Brain microvascular endothelial cell (primary cell): ENCODE results near the gene LYPD5.

Source experiments
- DNase-seq: peaks from one replicate; pipeline ENCODE4 v3.0.0-alpha.2; 2020
- H3K27ac ChIP-seq: fragments of 250-450 bp; sonication (Bioruptor Pico); 2 replicates; pipeline ENCODE4 v1.5.1; 2020; ENCODE audit warnings: mild to moderate bottlenecking, moderate library complexity
- H3K27me3 ChIP-seq: fragments of 250-450 bp; sonication (Bioruptor Pico); replicated peaks from 2 replicates; pipeline ENCODE4 v1.5.1; 2020; ENCODE audit warnings: mild to moderate bottlenecking
- H3K36me3 ChIP-seq: fragments of 250-450 bp; sonication (Bioruptor Pico); replicated peaks from 2 replicates; pipeline ENCODE4 v1.5.1; 2020; ENCODE audit warnings: mild to moderate bottlenecking
- H3K4me3 ChIP-seq: 2 replicates; pipeline ENCODE4 v1.5.1; 2011; ENCODE audit warnings: low read depth, mild to moderate bottlenecking, control low read depth, low read length, moderate library complexity
- CTCF ChIP-seq: IDR thresholded peaks from 2 replicates; pipeline ENCODE4 v1.5.1; 2011; ENCODE audit warnings: low read depth, mild to moderate bottlenecking, moderate library complexity, low read length, control low read depth, inconsistent platforms; ENCODE audit errors: missing control alignments
- in situ Hi-C: cut with HindIII; loops from 2 replicates; pipeline ENCODE4 v1.10.0; 2017; ENCODE audit warnings: low sequenced_read_pairs, low pct_ligation_motif_present

The LYPD5 gene

DNA sequence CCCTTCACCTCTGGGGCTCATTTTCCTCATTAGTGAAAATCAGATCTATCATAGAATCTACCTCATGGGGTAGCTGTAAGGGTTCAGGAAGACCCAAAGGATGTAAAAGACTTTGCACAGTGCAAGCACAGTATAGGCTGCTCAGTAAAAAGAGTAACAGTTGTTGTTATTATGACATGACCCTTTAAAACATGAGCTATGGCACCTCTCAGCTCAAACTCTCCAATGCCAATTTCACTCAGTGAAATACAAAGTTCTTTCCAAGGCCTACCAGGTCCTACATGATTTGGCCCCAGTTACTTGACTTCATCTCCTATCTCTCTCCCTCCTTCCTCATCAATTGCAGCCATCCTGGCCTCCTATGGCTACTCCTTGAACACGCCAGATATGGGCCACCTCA, 52.3 kb downstream of the LYPD5 start:
- no peak for DNase-seq
- no peak overlapping the region for H3K27ac ChIP-seq
- H3K4me3 ChIP-seq, result no peak overlapping the region
- in situ Hi-C loops, result no loop called here
- H3K27me3 ChIP-seq, result no peaks in the 10 kb centered on the region
- H3K36me3 ChIP-seq, result peaks cover 57% of the 10 kb centered on the region
- TF ChIP-seq CTCF, result no peak

DNA sequence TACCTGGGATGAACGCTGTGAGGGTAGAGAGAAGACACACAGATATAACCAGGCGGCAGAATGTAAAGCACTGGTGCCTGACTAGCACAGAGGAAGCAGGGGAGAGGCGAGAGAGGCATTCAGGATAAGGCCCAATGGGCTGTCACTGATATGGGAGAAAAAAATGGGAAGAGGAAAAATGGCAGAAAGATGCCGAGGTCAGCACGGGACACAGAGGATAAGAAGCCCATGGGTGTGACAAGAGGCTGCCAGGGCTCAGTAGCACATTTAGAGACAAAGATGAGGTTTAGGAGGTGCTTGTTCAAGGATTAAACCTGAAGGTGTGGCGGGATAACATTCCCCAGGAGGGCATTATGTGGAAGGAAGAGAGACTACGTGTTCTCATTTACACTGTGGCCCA, 53.1 kb downstream of the LYPD5 start:
- no peak for DNase-seq
- TF ChIP-seq CTCF, result no peak
- H3K36me3 ChIP-seq, result peaks cover 62% of the 10 kb centered on the region
- in situ Hi-C loops, result no loop called here
- no peak overlapping the region for H3K4me3 ChIP-seq
- H3K27ac ChIP-seq, result no peak overlapping the region
- H3K27me3 ChIP-seq, result no peaks in the 10 kb centered on the region

DNA sequence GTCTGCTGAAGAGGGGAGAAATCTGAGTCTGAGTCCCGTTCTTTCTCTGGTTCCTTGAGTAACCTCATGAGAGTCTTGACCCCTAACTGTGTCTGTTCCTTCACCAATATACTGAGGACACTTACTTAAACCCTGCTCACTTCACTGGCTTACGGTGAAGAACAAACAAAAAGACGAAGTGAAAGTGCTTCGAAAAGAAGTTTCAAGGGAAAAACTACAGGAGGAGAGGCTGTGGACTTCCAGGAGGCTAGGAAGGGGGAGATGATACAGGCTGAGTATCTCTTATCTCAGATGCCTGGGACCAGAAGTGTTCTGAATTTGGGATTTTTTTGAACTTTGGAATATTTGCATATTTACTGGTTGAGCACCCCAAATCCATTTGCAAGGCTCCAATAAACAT, 53.6 kb downstream of the LYPD5 start:
- no peaks in the 10 kb centered on the region for H3K27me3 ChIP-seq
- DNase-seq, result no peak
- no peak for TF ChIP-seq CTCF
- H3K36me3 ChIP-seq, result peaks cover 65% of the 10 kb centered on the region
- in situ Hi-C loops, result no loop called here
- H3K4me3 ChIP-seq, result no peak overlapping the region
- H3K27ac ChIP-seq, result no peak overlapping the region

GRCh38 chr19:43748205-43748594, 54.0 kb downstream of the LYPD5 start:
- Histone ChIP-seq H3K27ac (no peak overlapping the region), H3K36me3 (peaks cover 65% of the 10 kb centered on the region), H3K27me3 (no peaks in the 10 kb centered on the region), H3K4me3 (no peak overlapping the region)
- in situ Hi-C loops, result no loop called here
- no peak for DNase-seq
- no peak for TF ChIP-seq CTCF

DNA sequence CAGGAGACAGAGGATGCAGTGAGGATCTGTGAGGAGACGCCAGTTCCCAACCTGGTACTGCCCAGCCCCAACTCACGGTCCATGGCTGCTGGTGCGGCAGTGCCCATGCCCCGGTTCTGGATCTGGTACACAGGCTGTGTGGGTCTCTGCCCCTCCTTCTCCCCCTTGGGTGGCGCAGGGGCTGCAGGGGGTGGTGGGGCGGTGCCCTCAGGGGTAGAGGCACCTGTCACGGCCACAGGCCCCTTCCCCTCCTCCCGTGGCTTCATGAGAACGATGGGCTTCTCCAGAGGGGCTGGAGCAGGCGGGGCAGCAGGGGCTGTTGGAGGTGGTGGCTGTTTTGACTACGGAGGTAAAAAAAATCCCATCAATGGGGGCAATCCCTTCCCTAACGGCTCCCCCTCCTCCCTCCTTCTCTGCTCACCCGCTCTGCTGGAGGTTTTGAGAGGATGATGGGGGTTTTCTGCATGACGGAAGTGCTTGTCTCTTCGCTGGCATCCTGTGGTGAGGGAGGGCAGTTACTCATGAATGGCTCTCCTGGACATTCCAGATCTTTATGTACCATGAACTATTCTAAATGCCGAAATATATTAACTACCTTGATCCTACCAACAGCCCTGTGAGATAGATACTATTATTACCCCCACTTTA, 54.6 kb downstream of the LYPD5 start:
- no peak for TF ChIP-seq CTCF
- peaks cover 65% of the 10 kb centered on the region for H3K36me3 ChIP-seq
- H3K4me3 ChIP-seq, result no peak overlapping the region
- no peak for DNase-seq
- in situ Hi-C loops, result no loop called here
- no peaks in the 10 kb centered on the region for H3K27me3 ChIP-seq
- H3K27ac ChIP-seq, result no peak overlapping the region
